HUES48 (cell line): Measurements from ENCODE around the gene DUSP28.

Experiments used
- H3K27ac ChIP-seq: one replicate; pipeline ENCODE4 v1.7.0; 2013; ENCODE audit warnings: low read depth, low read length, inconsistent platforms
- H3K27me3 ChIP-seq: 2 replicates; pipeline ENCODE4 v1.6.1; 2013; ENCODE audit warnings: mild to moderate bottlenecking, low read length; ENCODE audit not compliant: control insufficient read depth, insufficient read depth
- H3K36me3 ChIP-seq: 2 replicates; pipeline ENCODE4 v1.6.1; 2013; ENCODE audit warnings: low read length; ENCODE audit not compliant: control insufficient read depth, insufficient read depth
- H3K4me1 ChIP-seq: 2 replicates; pipeline ENCODE4 v1.6.1; 2013; ENCODE audit warnings: mild to moderate bottlenecking, low read length; ENCODE audit not compliant: control insufficient read depth, insufficient read depth
- H3K4me3 ChIP-seq: 2 replicates; pipeline ENCODE4 v1.5.1; 2013; ENCODE audit warnings: mild to moderate bottlenecking, low read depth, low read length
- H3K9ac ChIP-seq: 2 replicates; pipeline ENCODE4 v1.6.1; 2013; ENCODE audit warnings: mild to moderate bottlenecking, low read depth, low read length, moderate library complexity
- H3K9me3 ChIP-seq: 2 replicates; pipeline ENCODE4 v1.6.1; 2013; ENCODE audit warnings: low read length; ENCODE audit not compliant: control insufficient read depth, insufficient read depth

The DUSP28 gene

DNA sequence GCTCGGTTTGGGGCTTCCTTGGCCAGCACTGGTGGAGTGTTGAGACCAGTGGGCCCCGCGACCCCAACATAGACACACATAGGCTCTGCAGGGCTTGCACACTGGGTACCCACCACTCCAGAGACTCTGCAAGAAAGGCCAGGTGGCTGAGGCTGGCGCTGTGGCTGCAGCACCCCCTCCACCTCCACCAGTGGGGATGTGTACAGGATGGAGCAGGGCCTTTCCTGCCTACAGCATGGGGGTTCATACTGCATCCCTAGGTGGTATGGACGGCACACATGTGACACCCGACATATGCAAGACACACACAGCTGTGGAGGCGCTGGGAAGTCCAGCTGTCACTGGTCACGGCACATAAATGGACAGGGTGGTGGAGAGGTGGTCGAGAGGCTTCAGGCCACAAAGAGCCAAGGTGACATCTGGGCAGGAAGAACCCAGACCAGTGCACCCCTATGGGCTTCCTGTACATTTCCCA, 9.4 kb downstream of the DUSP28 start:
- Histone ChIP-seq H3K27ac (no peak overlapping the region), H3K9ac (no peak overlapping the region), H3K36me3 (no peaks in the 10 kb centered on the region), H3K27me3 (peaks cover 31% of the 10 kb centered on the region), H3K4me1 (peaks cover 6% of the 10 kb centered on the region), H3K4me3 (peak overlapping the region; percentile 62; the same call in 1 of the 2 replicates), H3K9me3 (no peaks in the 10 kb centered on the region)

DNA sequence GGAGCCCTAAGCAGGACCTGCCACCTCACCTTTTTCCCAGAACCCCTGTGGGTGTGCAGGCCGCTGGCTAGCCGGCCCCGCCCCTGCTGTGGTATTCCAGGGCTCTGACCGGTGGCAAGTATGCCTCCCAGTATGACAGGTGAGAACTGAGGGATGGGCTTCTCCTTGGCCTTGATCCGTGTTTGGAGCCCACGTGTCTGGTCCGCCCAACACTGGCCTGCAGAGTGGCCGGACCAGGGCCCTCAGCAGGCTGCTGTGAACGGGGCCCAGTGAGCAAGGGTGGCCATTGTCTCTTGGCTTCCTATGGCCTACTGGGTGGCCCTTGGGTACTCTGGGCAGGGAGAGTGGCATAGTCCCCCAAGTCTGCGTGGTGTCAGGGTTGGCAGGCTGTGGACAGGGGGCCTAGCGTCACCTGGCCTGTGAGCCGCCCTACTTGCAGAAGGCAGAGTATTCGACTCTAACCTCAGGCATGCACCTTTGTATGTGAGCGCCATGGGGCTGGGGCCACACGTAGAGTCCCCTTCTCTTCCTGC, 9.9 kb downstream of the DUSP28 start:
- Histone ChIP-seq H3K4me3 (no peak overlapping the region), H3K4me1 (peaks cover 6% of the 10 kb centered on the region), H3K9ac (no peak overlapping the region), H3K36me3 (no peaks in the 10 kb centered on the region), H3K27ac (no peak overlapping the region), H3K9me3 (no peaks in the 10 kb centered on the region), H3K27me3 (peaks cover 31% of the 10 kb centered on the region)

DNA sequence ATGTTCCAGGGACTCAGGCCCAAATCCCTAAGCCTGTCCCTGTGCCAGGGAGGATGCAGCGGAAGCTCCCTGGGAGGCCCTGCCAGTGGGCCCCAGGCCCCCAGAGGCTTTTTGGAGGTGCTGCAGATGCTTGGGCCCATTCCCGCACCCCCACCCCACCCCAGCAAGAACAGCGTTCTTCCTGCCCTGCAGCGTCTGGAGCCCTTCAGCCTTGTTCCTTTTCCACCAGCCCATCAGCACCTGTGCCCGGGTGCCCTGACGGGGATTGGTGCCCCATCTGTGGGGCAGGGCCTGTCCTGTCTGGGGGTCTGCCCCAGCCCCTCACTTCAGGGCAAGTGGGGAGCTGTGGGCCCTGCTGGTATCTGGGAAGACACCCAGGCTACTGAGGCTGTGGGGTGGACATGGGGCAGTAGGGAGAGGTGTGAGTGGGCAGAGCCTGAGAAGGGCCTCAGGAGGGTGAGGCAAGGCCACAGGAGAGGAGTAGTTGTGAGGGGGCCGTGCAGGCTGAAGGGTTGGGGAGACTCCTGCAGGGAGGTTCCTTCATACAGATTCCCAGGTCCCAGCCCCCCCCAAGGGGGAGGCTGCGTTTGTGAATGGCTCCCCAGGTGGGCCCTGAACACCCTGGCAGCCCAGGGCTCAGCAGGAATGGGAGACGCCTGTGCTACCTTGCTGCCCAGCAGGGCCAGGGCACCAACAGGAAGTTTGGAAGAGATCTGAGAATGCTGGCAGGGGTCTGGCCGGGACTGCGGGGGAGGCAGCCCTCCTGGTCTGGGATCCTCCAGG, 10.6 kb downstream of the DUSP28 start:
- Histone ChIP-seq H3K4me1 (peaks cover 5% of the 10 kb centered on the region), H3K4me3 (no peak overlapping the region), H3K36me3 (no peaks in the 10 kb centered on the region), H3K27ac (no peak overlapping the region), H3K27me3 (peaks cover 31% of the 10 kb centered on the region), H3K9ac (no peak overlapping the region), H3K9me3 (no peaks in the 10 kb centered on the region)

DNA sequence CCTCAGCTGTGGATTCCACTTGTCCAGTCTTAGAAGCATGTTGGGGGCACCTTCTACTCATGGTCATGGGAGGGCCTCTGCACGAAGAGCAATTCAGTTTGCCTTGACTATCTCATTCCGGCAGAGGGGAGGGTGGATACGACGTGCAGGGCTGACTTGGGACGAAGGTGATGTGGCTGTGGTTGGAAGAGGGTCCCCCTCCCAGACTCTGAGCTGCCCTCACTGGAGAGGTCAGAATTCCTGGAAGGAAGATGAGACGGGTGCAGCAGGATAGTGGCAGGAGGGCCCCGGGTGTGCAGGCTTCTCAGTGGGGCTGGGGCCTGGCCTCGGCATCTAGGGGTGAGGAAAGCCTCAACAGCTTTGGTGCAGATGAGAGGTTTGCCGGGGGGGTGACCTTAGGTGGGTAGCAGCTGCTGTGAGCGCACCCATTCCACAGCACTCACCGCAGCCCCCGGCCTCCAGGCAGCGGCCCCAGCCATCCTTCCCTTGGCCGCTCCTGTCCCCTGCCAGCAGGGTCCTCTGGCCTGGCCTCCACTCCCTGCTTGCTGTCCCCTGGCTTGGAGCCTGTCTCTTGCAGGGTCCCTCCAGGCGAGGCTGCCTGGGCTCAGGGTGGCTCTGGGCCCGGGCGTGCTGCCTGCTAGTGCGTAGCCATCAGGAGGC, 11.3 kb downstream of the DUSP28 start:
- no peak overlapping the region for H3K4me3 ChIP-seq
- no peaks in the 10 kb centered on the region for H3K9me3 ChIP-seq
- no peak overlapping the region for H3K9ac ChIP-seq
- H3K27ac ChIP-seq, result no peak overlapping the region
- H3K27me3 ChIP-seq, result peaks cover 31% of the 10 kb centered on the region
- no peaks in the 10 kb centered on the region for H3K36me3 ChIP-seq
- H3K4me1 ChIP-seq, result no peaks in the 10 kb centered on the region; the same call in 1 of the 2 replicates

DNA sequence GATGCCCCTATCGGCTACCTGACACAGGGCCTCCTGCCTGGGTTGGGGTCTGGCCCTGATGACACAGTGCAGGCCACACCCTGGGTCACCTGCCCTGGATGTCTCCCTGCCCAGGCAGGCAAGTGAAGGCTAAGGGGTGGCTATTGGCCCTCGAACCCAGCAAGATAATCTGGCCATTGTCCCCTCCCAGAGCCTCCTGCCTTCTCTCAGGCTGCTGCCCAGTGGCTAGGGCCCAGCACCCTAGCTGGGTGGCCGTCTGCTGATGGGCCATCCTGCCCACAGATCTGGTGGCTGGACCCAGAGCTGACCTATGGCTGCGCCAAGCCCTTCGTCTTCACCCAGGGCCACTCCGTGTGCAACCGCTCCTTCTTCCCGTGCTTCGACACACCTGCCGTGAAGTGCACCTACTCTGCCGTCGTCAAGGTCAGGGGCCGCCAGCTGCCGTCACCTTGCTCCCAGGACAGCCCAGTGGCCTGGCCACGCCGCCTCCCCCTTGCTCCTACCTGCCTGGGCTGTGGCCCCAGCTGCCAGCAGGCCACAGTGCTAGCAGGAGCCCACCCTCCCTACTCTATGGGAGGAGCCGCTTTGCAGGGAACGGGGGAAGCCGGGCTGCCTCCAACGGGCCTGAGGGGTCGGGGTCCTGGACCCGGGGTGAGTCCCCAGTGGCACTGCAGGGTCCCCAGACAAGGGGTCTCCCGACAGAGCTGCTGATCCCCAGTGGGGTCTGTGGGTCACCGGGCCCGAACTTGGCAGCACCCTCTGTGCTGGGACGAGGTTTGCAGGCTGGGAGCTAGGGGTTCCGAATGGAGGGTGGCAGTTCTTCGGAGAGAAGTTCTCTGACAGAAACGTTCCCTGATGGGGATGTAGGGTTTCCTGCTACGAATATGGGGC, 12.2 kb downstream of the DUSP28 start:
- no peaks in the 10 kb centered on the region for H3K9me3 ChIP-seq
- H3K9ac ChIP-seq, result no peak overlapping the region
- no peaks in the 10 kb centered on the region for H3K36me3 ChIP-seq
- H3K27ac ChIP-seq, result no peak overlapping the region
- no peaks in the 10 kb centered on the region; the same call in 1 of the 2 replicates for H3K4me1 ChIP-seq
- peaks cover 21% of the 10 kb centered on the region for H3K27me3 ChIP-seq
- H3K4me3 ChIP-seq, result no peak overlapping the region

DNA sequence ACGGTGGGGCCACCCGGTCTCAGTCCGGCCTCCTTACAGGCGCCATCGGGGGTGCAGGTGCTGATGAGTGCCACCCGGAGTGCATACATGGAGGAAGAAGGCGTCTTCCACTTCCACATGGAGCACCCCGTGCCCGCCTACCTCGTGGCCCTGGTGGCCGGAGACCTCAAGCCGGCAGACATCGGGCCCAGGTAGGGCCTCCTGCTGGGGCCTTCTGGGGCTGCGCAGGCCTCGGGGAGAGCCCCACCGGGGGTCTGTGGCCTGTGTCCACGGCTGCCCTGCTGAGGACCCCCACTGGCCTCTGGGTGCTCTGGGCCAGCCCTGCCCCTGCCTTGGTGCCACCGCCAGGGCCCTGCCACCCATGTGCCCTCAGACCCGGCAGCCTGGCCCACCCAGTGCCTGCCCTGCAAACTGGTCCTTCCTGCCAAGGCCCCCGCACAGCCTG, 12.9 kb downstream of the DUSP28 start:
- Histone ChIP-seq H3K27me3 (peaks cover 15% of the 10 kb centered on the region), H3K4me3 (no peak overlapping the region), H3K9ac (no peak overlapping the region), H3K36me3 (no peaks in the 10 kb centered on the region), H3K4me1 (no peaks in the 10 kb centered on the region), H3K9me3 (no peaks in the 10 kb centered on the region), H3K27ac (no peak overlapping the region)

DNA sequence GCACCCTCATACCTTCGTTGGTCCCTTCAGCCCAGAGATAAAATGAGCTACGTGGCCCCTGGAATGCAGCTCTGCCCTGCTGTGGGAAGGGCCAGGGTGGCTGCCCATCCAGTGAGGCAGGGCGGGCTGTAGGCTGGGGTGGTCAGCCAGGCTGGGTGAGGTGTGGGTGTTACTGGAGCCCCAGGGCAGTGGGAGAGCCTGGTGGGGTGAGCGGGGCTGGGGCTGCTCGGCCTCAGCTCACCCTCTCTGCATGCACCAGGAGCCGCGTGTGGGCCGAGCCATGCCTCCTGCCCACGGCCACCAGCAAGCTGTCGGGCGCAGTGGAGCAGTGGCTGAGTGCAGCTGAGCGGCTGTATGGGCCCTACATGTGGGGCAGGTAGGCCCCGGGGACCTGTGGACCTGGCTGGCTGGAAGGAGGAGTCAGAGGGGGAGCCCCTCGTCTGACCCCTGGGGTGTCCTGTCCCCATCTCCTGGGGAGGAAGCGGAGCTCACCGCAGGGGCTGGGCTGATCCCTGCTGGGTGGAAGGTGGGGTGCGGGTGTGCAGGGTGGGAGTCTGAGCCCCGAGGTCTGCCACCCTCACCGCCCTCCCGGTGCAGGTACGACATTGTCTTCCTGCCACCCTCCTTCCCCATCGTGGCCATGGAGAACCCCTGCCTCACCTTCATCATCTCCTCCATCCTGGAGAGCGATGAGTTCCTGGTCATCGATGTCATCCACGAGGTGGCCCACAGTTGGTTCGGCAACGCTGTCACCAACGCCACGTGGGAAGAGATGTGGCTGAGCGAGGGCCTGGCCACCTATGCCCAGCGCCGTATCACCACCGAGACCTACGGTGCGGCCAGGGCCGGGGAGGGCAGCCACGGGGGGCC, 13.6 kb downstream of the DUSP28 start:
- Histone ChIP-seq H3K9me3 (no peaks in the 10 kb centered on the region), H3K4me3 (no peak overlapping the region), H3K4me1 (no peaks in the 10 kb centered on the region), H3K9ac (no peak overlapping the region), H3K36me3 (no peaks in the 10 kb centered on the region), H3K27me3 (peaks cover 15% of the 10 kb centered on the region), H3K27ac (no peak overlapping the region)

DNA sequence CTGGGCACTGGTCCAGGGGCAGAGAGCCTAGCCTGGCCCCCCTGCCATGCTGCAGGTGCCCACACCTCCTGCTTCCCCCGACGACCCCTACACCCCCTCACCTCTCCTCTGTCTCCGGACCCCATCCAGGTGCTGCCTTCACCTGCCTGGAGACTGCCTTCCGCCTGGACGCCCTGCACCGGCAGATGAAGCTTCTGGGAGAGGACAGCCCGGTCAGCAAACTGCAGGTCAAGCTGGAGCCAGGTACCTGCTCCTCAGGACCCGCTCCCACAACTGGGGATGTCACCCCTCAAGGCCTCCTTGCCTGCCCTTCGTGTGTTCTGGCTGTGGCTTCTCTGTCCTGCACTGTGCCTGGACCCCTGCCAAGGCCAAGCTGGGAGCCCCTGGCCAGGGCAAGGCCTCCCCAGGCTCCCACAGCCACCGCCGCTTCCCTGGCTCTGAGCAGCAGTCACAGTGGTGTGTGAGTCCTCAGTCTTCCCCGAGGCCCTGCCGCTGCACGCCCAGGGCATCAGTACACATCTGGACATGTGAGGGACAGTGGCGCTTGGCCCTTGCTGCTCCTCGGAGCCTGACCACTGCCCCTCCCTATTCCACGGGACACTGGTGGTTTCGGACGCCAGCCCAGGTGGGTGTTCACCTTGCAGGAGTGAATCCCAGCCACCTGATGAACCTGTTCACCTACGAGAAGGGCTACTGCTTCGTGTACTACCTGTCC, 14.4 kb downstream of the DUSP28 start:
- Histone ChIP-seq H3K9ac (no peak overlapping the region), H3K27ac (no peak overlapping the region), H3K27me3 (peaks cover 7% of the 10 kb centered on the region), H3K9me3 (no peaks in the 10 kb centered on the region), H3K36me3 (no peaks in the 10 kb centered on the region), H3K4me1 (no peaks in the 10 kb centered on the region), H3K4me3 (no peak overlapping the region)

DNA sequence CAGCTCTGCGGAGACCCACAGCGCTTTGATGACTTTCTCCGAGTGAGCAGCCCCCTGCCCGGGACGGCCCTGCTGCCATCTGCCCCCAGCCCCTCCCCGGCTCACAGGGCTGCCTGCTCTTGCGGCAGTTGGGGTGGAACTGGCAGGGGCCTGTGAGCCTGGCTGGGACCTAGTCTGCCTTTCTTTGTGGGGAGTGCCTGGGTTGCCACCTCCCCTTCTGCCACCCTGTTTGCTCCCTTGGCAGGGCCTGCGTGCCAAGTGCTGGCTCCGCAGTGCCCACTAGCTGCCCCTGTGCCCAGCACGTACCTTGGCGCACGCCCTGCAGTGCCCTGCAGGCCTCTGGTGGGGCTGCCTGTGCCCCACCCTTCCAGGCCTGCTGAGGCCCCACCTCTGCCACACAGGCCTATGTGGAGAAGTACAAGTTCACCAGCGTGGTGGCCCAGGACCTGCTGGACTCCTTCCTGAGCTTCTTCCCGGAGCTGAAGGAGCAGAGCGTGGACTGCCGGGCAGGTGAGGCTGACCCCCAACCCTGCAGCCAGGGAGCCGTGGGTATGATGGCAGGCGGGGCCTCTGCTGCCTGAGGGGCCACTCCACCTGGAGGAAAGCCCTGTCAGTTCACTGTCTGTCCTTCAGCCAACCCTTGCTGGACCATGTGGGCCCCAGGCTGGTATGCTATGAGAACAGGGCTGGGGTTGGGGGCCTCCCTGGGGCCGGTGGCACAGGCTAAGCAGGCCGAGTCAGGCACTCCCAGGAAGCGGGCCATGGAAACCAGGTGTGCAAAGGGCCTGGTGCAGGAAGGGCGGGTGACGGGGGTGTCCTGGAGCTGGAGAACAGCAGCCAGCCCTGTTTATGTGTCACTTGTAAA, 15.2 kb downstream of the DUSP28 start:
- H3K4me3 ChIP-seq, result no peak overlapping the region
- no peaks in the 10 kb centered on the region for H3K9me3 ChIP-seq
- H3K9ac ChIP-seq, result no peak overlapping the region
- H3K4me1 ChIP-seq, result no peaks in the 10 kb centered on the region
- no peak overlapping the region for H3K27ac ChIP-seq
- H3K27me3 ChIP-seq, result no peaks in the 10 kb centered on the region
- H3K36me3 ChIP-seq, result no peaks in the 10 kb centered on the region
